Astrocyte (in vitro differentiated cells and primary cell): ENCODE data around the gene EPAS1. TPM values are rescaled to one million over a fixed set of nuclear protein-coding genes. Genes with fewer than 3 reads are reported as not detected.

Source experiments
- DNase-seq: peaks from one replicate; pipeline ENCODE4 v3.0.0-alpha.2; 2010; ENCODE audit warnings: low read depth
- FAIRE-seq: peaks from 2 replicates; lab custom pipeline; 2011; peaks lifted over from hg19 to GRCh38; lab: Jason Lieb, UNC
- H2AFZ ChIP-seq: 2 replicates; pipeline ENCODE4 v1.6.0; 2012; ENCODE audit warnings: low read depth, low read length, inconsistent platforms
- H3K27ac ChIP-seq: 2 replicates; pipeline ENCODE4 v1.5.1; 2011; ENCODE audit warnings: low read depth, low read length, inconsistent platforms
- H3K27me3 ChIP-seq: 2 replicates; pipeline ENCODE4 v1.6.0; 2011; ENCODE audit warnings: low read length, inconsistent platforms; ENCODE audit not compliant: insufficient read depth
- H3K36me3 ChIP-seq: 2 replicates; pipeline ENCODE4 v1.5.1; 2011; ENCODE audit warnings: low read length, inconsistent platforms; ENCODE audit not compliant: insufficient read depth
- H3K4me1 ChIP-seq: 2 replicates; pipeline ENCODE4 v1.5.1; 2011; ENCODE audit warnings: low read length, inconsistent platforms; ENCODE audit not compliant: insufficient read depth
- H3K4me2 ChIP-seq: 2 replicates; pipeline ENCODE4 v1.6.0; 2012; ENCODE audit warnings: low read length, inconsistent platforms
- H3K4me3 ChIP-seq: 2 replicates; pipeline ENCODE4 v1.5.1; 2011; ENCODE audit warnings: low read depth, mild to moderate bottlenecking, low read length, inconsistent platforms; ENCODE audit not compliant: insufficient read depth
- H3K79me2 ChIP-seq: 2 replicates; pipeline ENCODE4 v1.6.0; 2012; ENCODE audit warnings: mild to moderate bottlenecking, low read length, inconsistent platforms; ENCODE audit not compliant: insufficient read depth
- H3K9ac ChIP-seq: 2 replicates; pipeline ENCODE4 v1.6.0; 2012; ENCODE audit warnings: mild to moderate bottlenecking, low read length, inconsistent platforms
- H3K9me3 ChIP-seq: 2 replicates; pipeline ENCODE4 v1.5.1; 2012; ENCODE audit warnings: low read depth, mild to moderate bottlenecking, low read length, inconsistent platforms; ENCODE audit not compliant: insufficient read depth
- H4K20me1 ChIP-seq: 2 replicates; pipeline ENCODE4 v1.6.0; 2012; ENCODE audit warnings: low read length, inconsistent platforms; ENCODE audit not compliant: insufficient read depth
- H3K27ac Mint-ChIP-seq: one replicate; pipeline ENCODE4 v1.8.0; 2021; ENCODE audit warnings: mild to moderate bottlenecking, mixed read lengths; ENCODE audit not compliant: unreplicated experiment
- H3K27me3 Mint-ChIP-seq: one replicate; pipeline ENCODE4 v1.8.0; 2021; ENCODE audit warnings: low read depth, mixed read lengths; ENCODE audit not compliant: unreplicated experiment
- H3K36me3 Mint-ChIP-seq: one replicate; pipeline ENCODE4 v1.8.0; 2021; ENCODE audit warnings: low read depth, mixed read lengths; ENCODE audit not compliant: unreplicated experiment
- H3K4me1 Mint-ChIP-seq: one replicate; pipeline ENCODE4 v1.8.0; 2021; ENCODE audit warnings: low read depth, mixed read lengths; ENCODE audit not compliant: unreplicated experiment
- H3K4me3 Mint-ChIP-seq: one replicate; pipeline ENCODE4 v1.8.0; 2021; ENCODE audit warnings: mild to moderate bottlenecking, moderate library complexity, mixed read lengths; ENCODE audit not compliant: unreplicated experiment
- H3K9me3 Mint-ChIP-seq: one replicate; pipeline ENCODE4 v1.8.0; 2021; ENCODE audit warnings: mild to moderate bottlenecking, mixed read lengths; ENCODE audit not compliant: unreplicated experiment
- EZH2 ChIP-seq: IDR thresholded peaks from 2 replicates; pipeline ENCODE4 v1.6.1; 2012; ENCODE audit warnings: mild to moderate bottlenecking, low read length, inconsistent platforms; ENCODE audit not compliant: insufficient read depth
- total RNA-seq: library from RNA; stranded (reverse); gene quantifications from 2 replicates; pipeline ENCODE4 v1.2.1, GENCODE V29; 2021
- TF ChIP-seq, protein P1 (sequence below): IDR thresholded peaks from 2 replicates; pipeline ENCODE4 v1.5.1; 2011; ENCODE audit warnings: low read depth, mild to moderate bottlenecking, inconsistent platforms, low read length, moderate library complexity; ENCODE audit not compliant: insufficient read depth

The EPAS1 gene
- total RNA-seq, 1 donor from 2014 or later = 42.8 TPM

DNA sequence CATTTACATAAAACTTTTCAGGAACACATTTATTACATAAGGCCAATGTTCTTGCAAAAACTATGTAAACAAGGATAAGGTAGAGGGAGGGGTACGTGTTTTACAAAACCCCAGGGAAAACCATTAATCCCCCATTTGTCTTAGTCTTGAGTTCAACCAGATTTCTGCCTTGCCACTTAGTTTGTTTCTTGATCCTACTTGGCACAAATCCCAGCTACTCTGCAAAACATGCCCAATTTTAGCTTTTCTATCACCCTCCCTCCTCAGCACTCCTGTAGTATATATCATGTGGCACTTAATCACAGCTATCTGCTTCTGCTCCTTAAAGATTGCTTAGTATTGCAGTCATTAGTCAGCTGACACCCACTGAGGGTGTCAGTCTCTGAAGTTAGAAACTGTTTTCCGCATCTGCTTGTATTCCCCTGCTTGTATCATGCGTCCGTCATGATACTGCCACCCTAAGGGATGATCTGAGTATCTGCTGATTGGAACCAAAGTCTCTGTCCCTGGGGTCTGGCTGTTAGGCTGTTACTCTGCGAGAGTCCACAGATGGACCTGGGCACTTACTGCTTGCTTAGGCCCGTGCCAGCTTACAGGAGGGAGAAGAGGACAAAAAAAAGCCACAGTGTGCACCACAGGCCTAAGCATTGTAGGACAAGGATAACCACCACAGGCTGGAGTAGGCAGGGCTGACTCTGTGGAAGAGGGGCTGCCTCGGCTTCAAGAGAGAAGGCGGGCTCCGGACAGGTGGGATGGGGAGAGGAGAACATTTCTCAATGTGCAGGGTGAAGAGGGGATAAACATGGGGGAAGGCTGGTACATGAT lies 82.2 kb downstream of the EPAS1 start:
- Histone ChIP-seq H3K4me3 (no peak overlapping the region), H3K36me3 (no peaks in the 10 kb centered on the region), H2AFZ (no peak overlapping the region), H3K4me2 (no peak overlapping the region), H3K79me2 (no peaks in the 10 kb centered on the region), H3K9ac (no peak overlapping the region), H3K27ac (no peak overlapping the region), H3K9me3 (no peaks in the 10 kb centered on the region), H3K27me3 (no peaks in the 10 kb centered on the region), H4K20me1 (no peaks in the 10 kb centered on the region), H3K4me1 (no peaks in the 10 kb centered on the region)
- Mint-ChIP-seq H3K9me3 (no peaks in the 10 kb centered on the region), H3K36me3 (peaks cover 42% of the 10 kb centered on the region), H3K27me3 (peaks cover 41% of the 10 kb centered on the region), H3K4me1 (no peaks in the 10 kb centered on the region), H3K4me3 (no peak overlapping the region), H3K27ac (no peak overlapping the region)
- TF ChIP-seq, protein P1, sequence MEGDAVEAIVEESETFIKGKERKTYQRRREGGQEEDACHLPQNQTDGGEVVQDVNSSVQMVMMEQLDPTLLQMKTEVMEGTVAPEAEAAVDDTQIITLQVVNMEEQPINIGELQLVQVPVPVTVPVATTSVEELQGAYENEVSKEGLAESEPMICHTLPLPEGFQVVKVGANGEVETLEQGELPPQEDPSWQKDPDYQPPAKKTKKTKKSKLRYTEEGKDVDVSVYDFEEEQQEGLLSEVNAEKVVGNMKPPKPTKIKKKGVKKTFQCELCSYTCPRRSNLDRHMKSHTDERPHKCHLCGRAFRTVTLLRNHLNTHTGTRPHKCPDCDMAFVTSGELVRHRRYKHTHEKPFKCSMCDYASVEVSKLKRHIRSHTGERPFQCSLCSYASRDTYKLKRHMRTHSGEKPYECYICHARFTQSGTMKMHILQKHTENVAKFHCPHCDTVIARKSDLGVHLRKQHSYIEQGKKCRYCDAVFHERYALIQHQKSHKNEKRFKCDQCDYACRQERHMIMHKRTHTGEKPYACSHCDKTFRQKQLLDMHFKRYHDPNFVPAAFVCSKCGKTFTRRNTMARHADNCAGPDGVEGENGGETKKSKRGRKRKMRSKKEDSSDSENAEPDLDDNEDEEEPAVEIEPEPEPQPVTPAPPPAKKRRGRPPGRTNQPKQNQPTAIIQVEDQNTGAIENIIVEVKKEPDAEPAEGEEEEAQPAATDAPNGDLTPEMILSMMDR = no peak
- TF ChIP-seq EZH2 = no peak
- DNase-seq (peak; percentile 8), FAIRE-seq (no peak)

DNA sequence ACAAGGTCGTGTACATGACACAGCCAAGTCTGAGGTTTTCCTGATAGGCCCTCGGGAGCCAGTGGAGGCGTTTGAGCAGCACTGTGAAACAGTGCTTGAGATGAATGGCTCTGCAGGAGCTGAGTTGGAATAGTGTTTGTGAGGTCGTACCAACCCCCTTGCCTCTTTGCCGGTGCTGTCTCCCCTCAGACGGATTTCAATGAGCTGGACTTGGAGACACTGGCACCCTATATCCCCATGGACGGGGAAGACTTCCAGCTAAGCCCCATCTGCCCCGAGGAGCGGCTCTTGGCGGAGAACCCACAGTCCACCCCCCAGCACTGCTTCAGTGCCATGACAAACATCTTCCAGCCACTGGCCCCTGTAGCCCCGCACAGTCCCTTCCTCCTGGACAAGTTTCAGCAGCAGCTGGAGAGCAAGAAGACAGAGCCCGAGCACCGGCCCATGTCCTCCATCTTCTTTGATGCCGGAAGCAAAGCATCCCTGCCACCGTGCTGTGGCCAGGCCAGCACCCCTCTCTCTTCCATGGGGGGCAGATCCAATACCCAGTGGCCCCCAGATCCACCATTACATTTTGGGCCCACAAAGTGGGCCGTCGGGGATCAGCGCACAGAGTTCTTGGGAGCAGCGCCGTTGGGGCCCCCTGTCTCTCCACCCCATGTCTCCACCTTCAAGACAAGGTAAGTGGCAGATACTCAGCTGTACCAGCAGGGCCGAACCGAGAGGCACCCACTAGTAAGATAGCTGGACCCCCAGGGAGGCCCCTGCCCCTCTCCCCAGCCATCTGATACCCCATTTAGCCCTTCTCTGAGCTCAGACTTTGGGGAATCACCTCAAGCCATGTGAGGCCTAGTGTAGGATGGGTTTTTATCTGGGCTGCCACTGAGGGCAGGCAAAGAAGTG lies 83.1 kb downstream of the EPAS1 start:
- Histone ChIP-seq H3K79me2 (no peaks in the 10 kb centered on the region), H3K4me3 (no peak overlapping the region), H3K4me1 (no peaks in the 10 kb centered on the region), H3K36me3 (no peaks in the 10 kb centered on the region), H3K9ac (no peak overlapping the region), H3K4me2 (no peak overlapping the region), H2AFZ (no peak overlapping the region), H3K27me3 (no peaks in the 10 kb centered on the region), H3K27ac (no peak overlapping the region), H4K20me1 (no peaks in the 10 kb centered on the region), H3K9me3 (no peaks in the 10 kb centered on the region)
- Mint-ChIP-seq H3K9me3 (no peaks in the 10 kb centered on the region), H3K36me3 (peaks cover 46% of the 10 kb centered on the region), H3K27me3 (peaks cover 42% of the 10 kb centered on the region), H3K4me1 (no peaks in the 10 kb centered on the region), H3K27ac (no peak overlapping the region), H3K4me3 (no peak overlapping the region)
- DNase-seq (no peak), FAIRE-seq (no peak)
- no peak for TF ChIP-seq EZH2
- TF ChIP-seq, protein P1 = no peak
